ENCODE measurements around the gene PRSS38.

PRSS38 gene

DNA sequence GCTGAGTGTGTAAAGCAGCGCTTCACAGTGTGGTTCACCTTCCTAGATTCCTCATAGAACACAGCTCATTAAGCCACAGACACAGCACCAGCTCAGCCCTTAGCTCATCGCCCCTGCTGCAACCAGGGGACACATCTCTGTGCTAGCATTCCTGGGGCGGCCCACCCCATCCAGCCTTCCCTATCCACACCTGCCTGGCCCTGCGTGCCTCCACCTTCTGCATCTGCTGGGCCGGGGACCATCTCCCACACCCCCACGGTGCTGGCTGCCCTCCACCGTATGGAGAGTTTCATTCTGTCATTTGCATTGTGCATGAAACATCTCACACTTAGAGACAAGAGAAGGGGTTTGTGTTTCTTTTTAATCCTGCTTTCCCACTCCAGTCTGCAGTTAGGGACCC lies 35.8 kb upstream of the PRSS38 start:
- no peak for DNase-seq

DNA sequence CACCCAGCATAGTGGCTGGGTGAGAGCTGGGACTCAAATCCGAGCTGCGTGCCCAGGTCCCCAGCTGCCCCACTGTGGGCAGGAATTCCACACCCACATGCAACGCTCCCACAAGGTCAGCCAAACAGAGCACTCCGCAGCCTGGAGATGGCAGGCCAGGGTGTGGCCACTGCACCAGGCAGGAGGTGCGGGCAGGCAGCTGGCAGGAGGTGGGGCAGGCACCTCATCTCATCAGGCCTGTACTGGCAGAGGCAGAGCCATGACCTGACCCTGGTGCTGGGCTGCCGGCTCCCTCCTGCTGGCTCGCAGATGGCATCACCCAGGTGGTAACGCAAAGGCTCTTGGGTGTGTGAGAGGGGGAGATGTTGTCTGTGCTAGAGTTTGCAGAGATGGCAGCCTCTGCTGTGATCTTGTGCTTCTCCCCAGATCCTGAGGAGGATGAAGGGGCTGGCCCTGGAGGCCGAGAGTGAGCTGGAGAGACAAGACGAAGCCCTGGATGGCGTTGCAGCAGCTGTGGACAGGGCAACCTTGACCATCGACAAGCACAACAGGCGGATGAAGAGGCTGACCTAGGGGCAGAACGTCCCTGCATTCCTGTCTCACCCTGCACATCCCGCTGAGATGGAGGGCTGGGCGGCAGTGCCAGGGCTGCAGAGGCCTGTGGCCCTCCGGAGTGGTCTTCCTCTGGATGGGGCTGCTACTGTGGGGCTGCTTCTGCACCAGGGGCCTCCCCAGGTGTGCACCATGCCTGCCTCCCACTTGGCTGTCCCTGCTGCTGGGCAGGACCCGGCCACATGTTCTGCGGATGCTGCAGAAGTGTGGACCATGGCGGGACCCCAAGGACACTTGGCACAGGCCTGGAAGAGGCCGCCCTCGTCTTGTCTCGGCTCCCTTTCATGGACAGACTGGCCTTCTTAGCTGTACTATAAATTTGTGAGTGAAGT lies 35.1 kb upstream of the PRSS38 start:
- no peak for DNase-seq

DNA sequence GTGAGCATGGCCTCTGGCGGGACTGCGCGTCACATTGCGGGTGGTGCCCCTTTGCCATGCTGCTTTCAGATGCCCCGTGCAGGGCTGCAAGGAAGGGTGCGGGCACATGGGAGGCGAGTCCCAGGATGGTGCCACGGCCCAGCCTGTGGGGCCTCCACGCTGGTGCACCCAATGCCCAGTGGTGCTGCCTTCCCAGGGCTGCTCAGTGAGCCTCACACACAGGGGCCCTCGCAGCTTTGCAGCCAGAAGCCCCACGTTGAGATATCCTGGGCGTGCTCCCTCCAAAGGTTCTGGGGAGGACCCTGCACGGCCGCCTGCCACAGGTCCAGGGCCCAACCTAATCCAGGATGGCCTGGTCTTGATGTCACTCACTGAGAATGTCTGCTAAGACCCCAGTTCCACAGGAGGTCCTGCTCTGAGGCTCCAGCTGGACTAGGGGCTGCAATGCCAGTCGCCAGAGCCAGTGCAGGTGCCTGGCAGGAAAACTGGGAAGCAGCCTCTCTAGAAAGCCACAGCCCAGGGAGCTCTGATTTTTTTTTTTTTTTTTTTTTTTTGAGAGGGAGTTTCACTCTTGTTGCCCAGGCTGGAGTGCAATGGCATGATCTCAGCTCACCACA lies 34.1 kb upstream of the PRSS38 start:
- DNase-seq, result no peak

DNA sequence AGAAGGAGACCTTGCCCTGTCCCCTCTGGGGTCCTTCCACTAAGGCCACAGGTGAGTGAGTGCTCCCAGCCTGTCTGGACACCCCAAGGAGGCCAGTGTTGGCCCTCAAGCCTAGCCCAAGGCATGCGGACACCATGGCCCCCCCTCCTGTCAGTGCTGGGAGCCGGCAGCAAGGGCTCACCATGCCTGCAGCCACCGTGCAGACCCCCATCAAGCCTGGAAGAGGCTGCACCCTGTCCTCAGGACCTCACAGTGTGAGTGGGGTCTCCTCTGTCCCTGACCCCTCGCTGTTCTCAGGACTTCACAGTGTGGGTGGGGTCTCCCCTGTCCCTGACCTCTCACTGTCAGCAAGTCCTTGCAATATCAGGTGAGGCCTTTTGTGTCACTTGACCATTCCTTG lies 33.2 kb upstream of the PRSS38 start:
- DNase-seq, result no peak

DNA sequence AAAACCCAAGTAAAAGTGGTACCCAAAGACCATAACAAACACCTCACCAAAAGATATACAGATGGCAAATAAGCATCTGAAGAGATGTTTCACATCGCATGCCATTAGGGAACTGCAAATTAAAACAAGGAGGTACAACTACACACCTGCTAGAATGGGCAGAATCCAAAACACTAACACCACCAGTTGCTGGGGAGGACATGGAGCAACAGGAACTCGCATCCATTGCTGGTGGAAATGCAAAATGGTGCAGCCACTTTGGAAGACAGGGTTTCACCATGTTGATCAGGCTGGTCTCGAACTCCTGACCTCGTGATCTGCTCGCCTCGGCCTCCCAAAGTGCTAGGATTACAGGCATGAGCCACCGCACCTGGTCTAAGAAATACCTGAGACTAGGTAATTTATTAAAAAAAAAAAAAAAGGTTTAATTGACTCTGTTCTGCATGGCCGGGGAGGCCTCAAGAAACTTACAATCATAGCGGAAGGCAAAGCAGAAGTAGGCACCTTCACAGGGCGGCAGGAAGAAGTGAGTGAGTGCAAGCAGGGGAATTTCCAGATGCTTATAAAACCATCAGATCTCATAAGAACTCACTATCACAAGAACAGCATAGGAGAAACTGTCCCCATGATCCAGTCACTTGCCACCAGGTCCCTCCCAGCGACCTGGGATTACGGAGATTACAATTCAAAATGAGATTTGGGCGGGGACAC lies 30.2 kb upstream of the PRSS38 start:
- DNase-seq, result no peak

DNA sequence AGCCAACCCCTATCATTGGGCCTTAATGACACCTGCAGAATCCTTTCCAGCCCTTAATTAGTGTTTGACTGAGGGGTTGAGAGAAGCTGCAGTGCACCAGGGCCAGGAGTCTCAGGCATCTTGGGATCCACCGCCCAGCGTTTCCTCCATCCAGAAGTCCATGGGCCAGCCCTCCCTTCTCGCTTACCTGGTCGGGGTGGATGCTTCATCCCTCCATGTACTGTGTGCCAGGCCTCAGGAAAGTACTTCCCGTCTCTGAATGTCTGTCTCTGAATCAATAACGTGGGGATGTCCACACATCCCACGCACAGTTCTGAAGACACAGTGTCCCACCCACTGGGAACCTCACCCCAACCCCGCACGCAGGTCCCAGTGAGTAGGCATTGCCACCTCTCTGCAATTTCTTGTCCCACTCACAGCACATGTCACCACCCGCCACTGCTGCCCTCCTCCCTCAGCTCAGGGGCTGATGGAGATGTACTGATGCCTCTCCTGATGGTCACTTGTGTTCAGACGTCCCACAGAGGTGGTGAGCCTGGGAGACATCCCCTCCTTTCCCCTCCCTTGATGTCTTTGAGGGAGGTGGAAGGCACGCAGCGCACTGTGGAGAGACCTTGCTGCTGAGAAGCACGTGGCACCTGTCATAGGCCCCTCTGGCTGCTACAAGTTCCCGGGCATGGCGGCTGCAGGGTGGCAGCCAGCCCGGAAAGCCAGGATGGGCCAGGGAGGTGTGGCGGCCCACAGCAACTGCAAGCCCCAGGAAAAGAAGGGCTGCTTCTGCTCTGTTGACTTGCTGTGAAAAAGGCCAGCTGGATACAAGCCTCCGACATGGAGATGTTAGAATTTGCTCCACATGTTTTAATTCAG lies 29.4 kb upstream of the PRSS38 start:
- DNase-seq, result peak; percentile 56

DNA sequence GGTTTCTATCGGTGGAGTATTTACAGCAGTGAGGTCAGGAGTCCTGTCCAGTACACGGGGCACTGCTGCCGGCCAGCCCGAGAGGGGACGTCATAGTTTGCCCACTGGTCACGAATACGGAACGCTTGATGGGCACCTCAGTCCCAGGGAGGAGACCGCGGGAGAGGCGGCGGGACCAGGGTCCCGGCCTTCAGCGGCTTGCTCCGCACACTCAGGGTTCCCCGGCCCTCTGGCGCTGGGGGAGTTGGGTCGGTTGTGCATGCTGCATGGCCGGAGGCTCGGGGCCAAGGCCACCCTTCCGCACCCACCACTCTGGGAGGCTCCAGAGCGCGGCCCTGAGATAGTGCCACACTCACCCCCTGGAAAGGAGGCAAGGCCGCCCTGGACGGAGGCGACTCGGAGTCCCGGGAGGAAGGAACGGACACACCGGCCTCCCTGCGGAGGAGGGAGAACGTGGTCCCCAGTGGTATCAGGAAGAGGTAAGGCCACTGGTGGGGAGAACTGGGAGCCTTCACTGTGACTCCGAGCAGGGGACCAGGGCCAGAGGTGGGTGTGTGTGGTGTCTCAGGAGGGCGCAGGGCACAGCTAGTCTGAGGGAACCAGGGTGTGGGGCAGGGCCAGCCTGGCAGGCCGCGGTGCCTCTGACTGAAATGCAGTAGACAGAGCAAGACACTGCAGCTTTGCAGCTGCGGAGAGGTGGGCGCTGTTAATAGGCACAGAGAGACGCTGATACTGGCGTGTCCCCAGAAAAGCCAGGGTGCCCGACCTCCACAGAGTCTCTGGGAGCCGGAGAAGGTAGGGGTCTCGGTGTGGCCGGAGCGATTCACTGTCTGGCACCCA lies 28.6 kb upstream of the PRSS38 start:
- DNase-seq, result peak; percentile 74

DNA sequence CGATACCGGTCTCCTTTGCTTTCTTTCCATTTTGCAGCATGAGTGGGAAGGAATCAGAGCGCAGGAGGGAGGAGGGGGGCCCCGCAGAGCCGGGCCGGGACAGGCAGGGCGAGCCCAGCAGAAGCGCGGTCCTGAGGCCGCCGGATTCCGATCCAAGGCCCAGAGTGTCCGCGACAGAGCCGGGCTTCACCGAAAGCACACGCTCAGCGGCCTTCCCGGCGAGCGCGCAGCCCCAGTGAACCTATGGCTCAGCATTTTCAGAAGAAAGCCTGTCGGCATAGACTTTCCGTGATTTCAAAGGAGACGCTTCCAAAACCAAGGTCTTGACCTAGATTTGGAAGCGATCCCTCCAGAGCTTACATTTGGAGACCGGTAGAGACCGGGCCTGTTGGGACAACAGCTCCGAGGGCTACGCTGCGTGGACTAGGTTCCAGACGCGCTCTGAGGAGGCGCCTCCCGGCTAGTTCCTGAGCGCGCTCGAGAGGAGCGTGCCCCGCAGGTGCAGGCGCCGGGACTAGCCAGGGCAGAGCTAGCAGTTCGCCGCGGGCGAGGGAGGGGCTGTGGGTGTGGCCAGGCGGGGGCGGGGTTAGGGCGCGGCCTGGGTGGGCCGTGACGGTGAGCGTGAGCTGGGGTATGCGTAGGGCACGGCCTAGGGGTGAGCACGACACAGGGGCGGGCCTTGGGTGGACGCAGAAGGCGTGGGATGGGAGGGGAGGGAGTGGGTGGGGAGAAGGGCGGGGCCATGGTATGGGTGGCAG lies 27.8 kb upstream of the PRSS38 start:
- peak; percentile 99 for DNase-seq

DNA sequence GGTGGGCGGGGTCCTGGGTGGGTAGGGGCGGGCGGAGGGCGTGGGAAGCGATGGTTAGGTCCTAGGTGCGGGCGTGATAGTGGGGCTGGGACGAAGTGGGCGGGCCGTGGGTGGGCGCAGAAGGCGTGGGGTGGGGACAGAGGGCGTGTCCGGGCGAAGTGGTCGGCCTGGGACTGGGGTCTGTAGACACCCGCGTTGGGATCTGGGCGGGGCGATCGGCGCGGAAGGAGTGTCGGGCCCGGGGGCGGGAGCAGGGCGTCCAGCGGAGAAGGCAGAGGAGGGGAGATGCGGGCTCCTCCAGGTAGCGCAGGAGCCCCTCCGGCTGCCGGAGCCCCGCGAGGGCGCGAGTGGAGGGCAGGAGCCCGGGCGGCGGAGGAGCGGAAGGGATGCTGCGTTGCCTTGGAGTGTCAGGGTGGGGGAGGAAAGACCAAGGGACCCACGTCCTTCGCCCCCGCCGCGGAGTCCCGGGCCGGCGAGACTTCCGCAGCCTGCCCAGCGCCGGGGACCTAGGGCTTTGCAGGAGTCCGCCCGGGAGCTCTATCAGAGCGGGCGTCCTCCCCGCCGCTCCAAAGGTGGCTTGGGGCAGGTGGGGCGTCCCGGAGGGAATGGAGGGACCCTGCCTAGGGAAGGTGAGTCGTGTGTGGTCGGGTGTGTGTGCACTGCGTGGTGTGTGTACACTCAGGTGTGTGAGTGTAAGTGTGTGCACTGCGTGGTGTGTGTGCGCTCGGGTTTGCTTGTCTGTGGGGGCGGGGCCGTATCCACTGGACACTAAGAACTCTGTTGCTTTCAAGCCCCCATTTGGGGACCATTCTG lies 27.0 kb upstream of the PRSS38 start:
- DNase-seq, result peak; percentile 98

DNA sequence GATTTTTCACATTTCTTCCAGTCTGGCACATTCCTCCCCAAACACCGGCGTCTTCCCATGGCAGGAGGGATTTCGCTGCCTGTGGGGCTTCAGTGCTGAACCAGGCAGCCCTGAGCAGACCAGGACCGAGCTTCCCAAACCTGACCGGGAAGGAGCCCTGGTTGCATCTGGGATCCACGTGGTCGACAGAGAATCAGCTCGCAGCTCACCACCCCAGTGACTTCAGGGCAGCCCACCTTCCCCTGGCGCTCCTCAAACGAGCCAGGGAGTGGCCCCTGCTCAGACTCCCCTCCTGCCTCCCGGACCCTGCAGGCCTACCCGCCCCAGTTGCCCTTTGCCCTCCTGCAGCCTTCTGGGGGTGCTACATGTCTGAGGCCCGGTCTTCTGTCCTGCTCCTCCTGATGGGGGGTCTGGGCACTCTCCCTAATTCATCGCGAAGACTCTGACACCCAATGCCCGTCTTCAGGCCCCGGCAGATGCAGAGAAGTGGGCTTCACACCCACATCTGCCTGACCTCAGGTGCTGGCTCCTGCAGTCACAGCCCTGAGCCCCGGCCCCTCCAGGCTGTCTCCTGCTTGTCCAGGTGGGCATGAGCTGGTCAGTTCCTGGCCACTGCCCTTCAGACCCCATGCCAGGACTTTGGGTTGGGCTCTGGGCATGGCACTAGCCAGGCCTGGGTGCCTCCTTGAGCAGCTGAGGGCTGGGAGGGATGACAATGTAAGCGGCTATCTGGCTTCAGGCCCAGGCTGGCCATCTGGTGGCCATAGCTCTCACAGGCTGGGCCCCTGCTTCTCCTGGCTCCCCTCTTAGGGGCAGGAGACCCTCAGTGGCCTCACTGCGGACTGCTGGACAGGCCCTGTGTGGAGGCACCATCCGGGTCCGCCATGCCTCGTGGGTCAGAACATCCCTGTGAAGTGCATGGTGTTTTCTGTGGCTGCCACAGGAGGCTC lies 26.1 kb upstream of the PRSS38 start:
- peak; percentile 61 for DNase-seq

DNA sequence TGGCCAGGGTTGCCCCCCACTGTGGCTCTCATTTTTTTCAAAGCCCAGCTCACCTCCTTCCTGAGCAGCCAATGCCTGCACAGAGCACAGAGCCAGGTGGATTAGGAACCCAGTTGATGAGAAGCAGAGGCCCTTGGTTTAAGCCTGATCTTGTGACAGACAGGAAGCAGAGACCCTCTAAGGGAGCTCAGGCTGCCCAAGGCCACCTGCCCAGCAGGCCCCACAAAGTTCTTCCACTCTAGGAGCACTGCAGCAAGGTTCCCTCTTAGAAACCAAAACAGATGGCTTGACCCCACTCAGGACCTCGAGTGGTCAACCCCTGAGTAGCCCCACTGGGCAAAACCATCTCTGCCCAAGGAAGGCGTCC lies 25.5 kb upstream of the PRSS38 start:
- no peak for DNase-seq

DNA sequence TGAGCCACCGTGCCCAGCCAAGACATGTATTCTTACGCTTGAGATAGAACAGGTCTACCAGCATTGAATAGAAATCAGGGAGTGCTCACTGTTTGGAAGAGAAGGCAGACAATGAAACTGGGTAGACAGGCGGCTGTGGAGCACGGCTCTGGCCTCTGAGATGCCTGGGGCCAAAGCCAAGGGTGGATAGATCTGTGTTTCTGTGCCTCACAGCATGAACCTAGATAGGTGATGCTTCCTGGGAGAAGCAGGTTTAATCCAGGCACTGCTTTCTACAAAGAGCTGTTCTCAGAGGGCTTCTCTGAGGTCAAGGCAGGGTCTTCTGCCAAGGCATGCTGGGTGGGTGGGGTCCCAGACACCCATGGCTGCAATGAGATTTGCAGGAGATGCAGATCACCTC lies 24.6 kb upstream of the PRSS38 start:
- DNase-seq, result no peak

DNA sequence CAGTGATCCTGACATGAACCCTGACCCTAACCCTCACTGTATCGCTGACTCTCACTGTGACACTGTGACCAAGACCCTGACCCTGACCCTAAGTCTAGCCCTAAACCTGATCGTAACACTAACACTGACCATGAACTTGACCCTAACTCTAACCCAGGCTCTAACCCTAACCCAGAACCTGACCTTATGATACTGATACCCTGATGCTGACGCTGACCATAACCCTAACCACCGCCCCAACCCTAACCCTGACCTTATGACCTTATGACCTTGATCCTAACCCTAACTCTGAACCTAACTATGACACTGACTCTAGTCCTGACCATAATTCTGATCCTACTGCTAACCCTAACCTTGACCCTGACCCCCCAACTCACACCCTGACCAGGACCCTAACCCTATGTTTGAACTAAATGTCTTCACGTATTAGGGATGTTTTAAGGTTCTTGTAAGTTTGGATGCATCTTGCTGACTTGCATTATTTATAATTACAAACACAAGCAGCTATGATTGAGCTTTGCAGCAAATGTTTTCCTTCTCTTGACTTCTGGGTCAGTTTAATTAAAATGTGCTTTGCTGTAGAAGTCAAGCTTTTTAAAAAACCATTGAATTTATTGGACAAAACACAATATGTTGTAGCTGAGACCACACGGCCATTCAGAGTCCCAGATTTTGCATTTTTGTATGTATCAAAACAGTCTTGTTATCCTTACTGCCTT lies 23.9 kb upstream of the PRSS38 start:
- no peak for DNase-seq

DNA sequence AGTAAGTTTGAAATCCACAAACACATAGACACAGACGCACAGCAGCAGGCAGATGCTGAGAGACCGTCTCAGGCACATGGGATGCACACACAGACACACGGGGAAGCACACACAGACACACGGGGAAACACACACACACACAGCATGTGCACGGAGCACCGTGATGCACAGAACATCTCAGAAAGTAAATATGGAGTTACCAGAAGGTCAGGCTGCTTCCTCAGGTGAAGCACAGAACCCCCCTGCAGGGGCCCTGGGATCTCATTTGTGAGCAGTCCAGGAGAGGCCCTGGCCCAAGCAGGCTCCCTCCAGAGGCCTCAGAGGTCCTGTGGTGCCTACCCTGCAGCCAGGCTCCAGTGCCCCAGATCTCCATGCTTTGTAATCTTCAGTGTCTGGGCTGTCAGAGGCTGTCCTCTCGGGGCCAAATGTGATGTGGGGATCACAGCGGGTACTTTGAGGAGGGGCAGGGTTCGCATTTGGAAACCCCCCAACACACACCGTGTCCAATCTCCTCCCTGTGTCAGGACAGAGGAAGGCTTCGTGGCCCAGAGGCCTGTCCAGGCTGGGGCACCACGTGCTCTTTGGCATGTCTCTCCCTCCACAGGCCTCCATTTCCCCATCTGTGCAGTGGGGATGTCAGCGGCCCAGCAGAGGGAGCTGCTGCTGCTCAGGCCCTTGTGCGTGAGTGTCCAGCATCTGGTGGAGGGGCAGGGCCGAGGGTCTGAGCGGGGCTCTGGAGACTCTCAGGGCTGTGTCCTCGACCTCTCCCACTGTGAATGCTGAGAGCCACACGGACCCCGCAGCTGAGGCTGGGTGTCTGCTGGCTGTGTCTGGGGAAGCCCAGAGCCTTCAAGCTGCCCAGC lies 23.0 kb upstream of the PRSS38 start:
- DNase-seq, result no peak

DNA sequence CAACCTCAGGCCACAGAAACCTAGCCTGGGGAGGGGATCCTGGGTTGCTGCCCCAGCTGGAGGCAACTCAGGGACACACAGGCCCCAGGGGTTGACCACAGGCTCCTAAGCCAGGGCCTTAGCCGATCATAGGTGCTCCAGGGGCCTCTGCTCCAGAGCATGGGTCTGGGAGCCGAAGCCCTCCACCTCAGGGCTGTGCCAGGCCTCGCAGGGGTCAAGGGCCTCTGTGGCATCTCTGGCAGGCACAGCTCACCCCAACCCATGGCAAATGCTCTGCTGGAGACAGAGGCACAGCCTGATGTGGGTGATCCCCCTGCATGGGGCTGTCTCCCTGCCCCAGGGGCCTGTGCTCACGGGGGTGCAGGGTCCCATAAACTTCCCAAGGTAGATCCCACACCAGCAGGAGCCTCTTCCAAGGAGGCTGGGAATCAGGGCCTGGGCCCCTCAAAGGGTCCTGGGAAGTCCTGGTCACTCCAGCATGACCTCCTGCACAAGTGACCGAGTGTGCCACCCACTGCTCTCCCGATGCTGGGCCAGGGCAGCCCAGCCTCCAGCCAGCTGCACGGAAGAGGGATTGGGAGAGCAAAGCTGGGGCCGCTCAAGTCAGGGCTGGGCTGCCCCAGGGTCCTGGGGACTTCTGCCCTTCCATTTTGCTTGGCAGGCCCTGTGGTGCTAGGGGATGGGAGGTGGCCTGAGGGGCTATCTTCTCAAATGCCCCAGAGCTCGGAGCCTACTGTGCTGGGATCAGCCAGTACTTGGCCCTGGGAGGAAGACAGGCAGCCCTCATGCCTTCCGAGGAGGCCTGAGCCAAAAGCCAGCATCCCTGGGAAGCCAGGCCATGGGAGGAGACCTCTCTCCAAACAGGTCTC lies 22.2 kb upstream of the PRSS38 start:
- DNase-seq, result no peak

Data from DMS53 (cell line).